Fibroblast of gingiva (primary cell): ENCODE results near the gene XPO4.
A peak's percentile ranks its signal among the peaks of the same experiment; 100 is the strongest.
"Not testable (repeated sequence)": the region's sequence is repeated elsewhere in the genome, so short reads cannot be mapped to it uniquely, and the experiment has no call there.

Experiments used
- DNase-seq: peaks from one replicate; pipeline ENCODE4 v3.0.0-alpha.2; 2011; ENCODE audit warnings: low read depth

Gene XPO4

GRCh38 chr13:20787180-20787579, 115.4 kb downstream of the XPO4 start:
- no peak for DNase-seq

DNA sequence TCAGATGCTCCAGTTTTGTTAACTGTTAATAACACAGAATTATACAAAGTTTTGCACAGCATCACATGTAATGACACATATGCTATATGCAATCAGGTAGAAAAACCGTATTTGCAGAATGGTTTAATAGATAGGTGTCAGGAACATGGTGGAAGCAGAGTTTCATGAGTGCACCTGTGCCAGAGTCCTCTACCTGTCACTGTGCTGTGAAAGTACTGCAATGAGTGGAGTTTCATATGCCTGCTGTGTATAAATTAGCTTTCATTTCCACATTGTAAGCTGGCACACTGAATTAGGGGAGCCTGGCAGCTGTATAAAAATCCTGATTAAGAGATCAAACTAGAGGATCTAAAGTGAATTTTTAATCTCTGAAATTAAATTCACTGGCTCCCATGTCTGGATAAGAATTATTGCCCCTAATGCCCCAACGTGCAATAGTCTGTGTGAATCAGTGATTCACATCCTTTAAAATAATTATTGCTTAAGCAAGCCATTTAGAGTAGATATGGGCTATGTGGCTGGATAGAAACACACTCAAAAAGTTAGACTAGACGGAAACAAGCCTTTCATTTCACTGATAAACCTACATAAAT, 120.3 kb downstream of the XPO4 start:
- no peak for DNase-seq

GRCh38 chr13:20780317-20780716, 122.2 kb downstream of the XPO4 start:
- no peak for DNase-seq

GRCh38 chr13:20779405-20779804, 123.1 kb downstream of the XPO4 start:
- no peak for DNase-seq

GRCh38 chr13:20778311-20778710, 124.2 kb downstream of the XPO4 start:
- no peak for DNase-seq

- DNase-seq = no peak
Observed at GRCh38 chr13:20776751-20777150, 125.8 kb downstream of the XPO4 start.

GRCh38 chr13:20775961-20776360, 126.6 kb downstream of the XPO4 start:
- no peak for DNase-seq

DNA sequence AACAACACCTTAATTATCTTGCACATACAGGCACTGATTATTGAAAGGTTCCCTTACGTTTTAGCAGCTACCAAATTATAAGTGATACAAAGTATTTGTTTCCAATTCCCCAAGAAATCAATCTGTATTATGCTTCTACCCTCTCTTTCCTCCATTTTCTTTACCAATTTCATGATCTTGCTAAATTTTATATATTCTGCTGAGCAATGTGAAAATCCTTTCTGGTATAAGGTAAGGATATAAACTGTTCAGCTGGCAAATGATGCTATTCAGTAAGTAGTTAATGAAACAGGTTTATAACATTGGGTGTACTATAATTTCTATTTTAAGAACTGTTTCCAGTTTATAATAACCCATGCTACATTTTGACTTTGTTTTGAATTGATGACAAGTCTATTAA, 127.8 kb downstream of the XPO4 start:
- DNase-seq = no peak

- peak; percentile 94 for DNase-seq
Observed at GRCh38 chr13:20773194-20774080, 129.1 kb downstream of the XPO4 start, which contains the start of gene EEF1AKMT1. TSS of gene EEF1AKMT1 (minus strand) at chr13:20773961. CDS start at chr13:20757598, 16,363 bp downstream.

DNA sequence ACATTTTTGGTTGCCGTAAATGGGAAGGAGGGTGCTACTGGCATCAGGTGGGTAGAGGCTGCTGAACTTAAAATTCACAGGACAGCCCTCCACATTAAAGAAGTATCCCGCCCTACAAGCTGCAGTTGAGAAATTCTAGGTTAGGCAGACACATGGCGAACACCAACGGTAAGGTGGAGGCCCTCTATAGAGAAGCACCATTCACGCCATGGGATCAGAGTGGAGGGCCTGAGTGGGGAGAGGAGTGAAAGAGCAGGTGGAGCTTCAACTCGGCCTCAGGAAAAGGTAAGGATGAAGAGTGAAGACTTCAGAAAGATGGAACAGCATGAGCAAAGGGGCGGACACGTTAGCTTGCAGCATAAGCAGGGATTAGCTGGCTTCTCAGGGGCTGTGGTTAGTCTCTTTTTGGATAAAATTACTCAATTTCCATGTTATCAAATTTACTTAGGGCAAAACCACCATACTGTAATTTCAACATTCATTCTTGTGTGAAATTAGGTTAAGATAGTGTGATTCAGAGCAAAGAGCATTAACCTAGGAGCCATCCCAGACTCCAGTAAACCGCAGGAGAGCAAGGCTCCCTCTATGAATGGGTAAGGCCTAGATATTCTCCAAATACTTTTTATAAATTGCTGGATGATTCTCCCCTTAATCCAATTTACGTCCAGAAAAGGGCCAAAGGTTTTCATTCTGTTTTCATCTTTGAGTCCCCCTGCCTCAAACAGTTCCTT, 130.0 kb downstream of the XPO4 start:
- no peak for DNase-seq

GRCh38 chr13:20769834-20770233, 132.7 kb downstream of the XPO4 start:
- no peak for DNase-seq

- no peak for DNase-seq
Observed at GRCh38 chr13:20769091-20769490, 133.5 kb downstream of the XPO4 start.

GRCh38 chr13:20767309-20767943, 135.1 kb downstream of the XPO4 start:
- DNase-seq = no peak

- DNase-seq = no peak
Observed at GRCh38 chr13:20760872-20761271, 141.7 kb downstream of the XPO4 start.

DNA sequence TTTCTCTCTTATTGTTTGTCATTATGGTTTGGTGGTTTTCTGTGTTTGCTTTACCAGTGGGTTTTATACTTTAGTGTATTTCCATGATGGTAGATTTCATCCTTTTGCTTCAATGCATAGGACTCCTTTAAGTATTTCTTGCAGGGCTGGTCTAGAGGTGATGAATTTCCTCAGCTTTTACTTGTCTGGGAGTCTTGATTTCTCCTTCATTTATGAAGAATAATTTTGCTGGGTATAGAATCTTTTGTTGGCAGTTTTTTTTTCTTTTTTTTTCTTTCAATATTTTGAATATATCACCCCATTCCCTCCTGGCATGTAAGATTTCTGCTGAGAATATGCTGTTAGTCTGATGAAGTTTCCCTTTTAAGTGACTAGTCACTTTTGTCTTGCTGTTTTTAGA, 148.5 kb downstream of the XPO4 start:
- DNase-seq = no peak

GRCh38 chr13:20749377-20749776, 153.2 kb downstream of the XPO4 start:
- DNase-seq = no peak

GRCh38 chr13:20743830-20744404, 158.6 kb downstream of the XPO4 start:
- DNase-seq = not testable (repeated sequence)

- no peak for DNase-seq
Observed at GRCh38 chr13:20740021-20740420, 162.5 kb downstream of the XPO4 start.

DNA sequence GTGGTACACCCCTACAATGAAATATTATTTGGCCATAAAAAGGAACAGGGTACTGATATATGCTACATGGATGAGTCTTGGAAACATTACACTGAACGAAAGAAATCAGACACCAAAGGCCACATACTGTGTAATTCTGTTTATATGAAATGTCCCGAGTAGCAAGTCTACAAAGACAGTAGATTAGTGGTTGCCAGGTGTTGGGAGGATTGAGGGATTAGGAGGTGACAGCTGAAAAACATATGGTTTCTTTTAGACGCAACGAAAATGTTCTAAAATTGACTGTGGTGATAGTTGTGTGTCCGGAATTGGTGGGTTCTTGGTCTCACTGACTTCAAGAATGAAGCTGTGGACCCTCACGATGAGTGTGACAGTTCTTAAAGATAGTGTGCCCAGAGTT, 163.9 kb downstream of the XPO4 start:
- DNase-seq = no peak

GRCh38 chr13:20729633-20730585, 172.6 kb downstream of the XPO4 start:
- DNase-seq = no peak
